ENCODE data around the gene LCN15. TPM values are rescaled to one million over a fixed set of nuclear protein-coding genes. Genes with fewer than 3 reads are reported as not detected.
"Not testable (repeated sequence)": the region's sequence is repeated elsewhere in the genome, so short reads cannot be mapped to it uniquely, and the experiment has no call there.

LCN15 gene
- total RNA-seq, 1 experiment from 2014 or later, result not detected

- Histone ChIP-seq H3K4me3 (no peak overlapping the region), H3K9me3 (ENCODE audit: insufficient read depth, low read depth) (no peaks in the 10 kb centered on the region), H3K4me2 (no peak overlapping the region), H3K9me2 (ENCODE audit: insufficient read depth) (no peaks in the 10 kb centered on the region), H3K27ac (no peak overlapping the region), H3K79me2 (ENCODE audit: low read depth) (no peaks in the 10 kb centered on the region), H3F3A (ENCODE audit: insufficient read depth, low read depth) (peaks cover 24% of the 10 kb centered on the region; the same call in 1 of the 2 replicates), H3K4me1 (replicated peaks; ENCODE audit: insufficient read depth) (peaks cover 2% of the 10 kb centered on the region), H2AFZ (no peak overlapping the region), H4K20me1 (ENCODE audit: insufficient read depth) (no peaks in the 10 kb centered on the region), H3K36me3 (ENCODE audit: low read depth) (no peaks in the 10 kb centered on the region), H3K27me3 (ENCODE audit: insufficient read depth, low read depth) (peaks cover 8% of the 10 kb centered on the region; the same call in 1 of the 2 replicates)
- POLR2A ChIA-PET (ENCODE audit: unreplicated experiment), result interaction anchor here (0.6 kb wide), 2 partner anchors 10 to 18 kb away, joined by 5 to 12 read pairs; no protein-coding TSS in a partner anchor
- CTCF ChIA-PET, result interaction anchor here (0.6 kb wide), 1 partner anchor 262 kb away, joined by 5 read pairs; no protein-coding TSS in a partner anchor
- BruUV-seq (replicated peaks), result no TSS peak
- intact Hi-C loops (cut with micrococcal nuclease; ENCODE audit: unreplicated experiment), result no loop called here
- DNase-seq, result no peak
- TF ChIP-seq, protein P1, sequence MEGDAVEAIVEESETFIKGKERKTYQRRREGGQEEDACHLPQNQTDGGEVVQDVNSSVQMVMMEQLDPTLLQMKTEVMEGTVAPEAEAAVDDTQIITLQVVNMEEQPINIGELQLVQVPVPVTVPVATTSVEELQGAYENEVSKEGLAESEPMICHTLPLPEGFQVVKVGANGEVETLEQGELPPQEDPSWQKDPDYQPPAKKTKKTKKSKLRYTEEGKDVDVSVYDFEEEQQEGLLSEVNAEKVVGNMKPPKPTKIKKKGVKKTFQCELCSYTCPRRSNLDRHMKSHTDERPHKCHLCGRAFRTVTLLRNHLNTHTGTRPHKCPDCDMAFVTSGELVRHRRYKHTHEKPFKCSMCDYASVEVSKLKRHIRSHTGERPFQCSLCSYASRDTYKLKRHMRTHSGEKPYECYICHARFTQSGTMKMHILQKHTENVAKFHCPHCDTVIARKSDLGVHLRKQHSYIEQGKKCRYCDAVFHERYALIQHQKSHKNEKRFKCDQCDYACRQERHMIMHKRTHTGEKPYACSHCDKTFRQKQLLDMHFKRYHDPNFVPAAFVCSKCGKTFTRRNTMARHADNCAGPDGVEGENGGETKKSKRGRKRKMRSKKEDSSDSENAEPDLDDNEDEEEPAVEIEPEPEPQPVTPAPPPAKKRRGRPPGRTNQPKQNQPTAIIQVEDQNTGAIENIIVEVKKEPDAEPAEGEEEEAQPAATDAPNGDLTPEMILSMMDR (conservative IDR thresholded peaks at IDR 0.05), result no peak
- TF ChIP-seq EZH2 (IDR thresholded peaks at IDR 0.05; ENCODE audit: low read depth), result no peak
Observed at GRCh38 chr9:136771907-136772415, 7.6 kb upstream of the LCN15 start.

DNA sequence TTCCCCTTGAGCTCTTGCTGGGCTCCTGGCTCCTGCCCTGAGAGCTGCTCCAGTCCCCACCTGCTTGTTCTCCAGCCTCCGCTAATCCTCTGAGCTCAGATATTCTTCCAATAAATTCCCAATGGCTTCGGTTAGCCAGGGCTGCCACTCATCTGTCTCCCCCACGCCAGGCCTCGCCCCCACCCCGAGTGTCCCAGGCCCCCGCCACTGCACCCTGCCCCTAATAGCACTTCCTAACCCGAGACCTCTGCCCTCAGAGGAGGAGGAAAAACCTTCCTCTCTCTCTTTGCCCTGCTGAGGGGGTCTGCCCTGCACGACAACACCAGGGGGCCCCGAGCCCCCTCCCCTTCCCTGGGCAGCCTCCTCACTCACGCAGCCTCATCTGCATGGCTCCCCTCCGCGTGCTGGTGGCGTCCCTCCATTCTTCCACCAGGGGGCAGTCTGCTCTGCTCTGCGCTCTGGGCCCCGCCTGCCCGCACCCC is 5.4 kb upstream of the LCN15 start:
- Histone ChIP-seq H3F3A (ENCODE audit: insufficient read depth, low read depth) (peaks cover 33% of the 10 kb centered on the region; the same call in 1 of the 2 replicates), H3K4me1 (replicated peaks; ENCODE audit: insufficient read depth) (peaks cover 6% of the 10 kb centered on the region), H3K4me2 (no peak overlapping the region), H3K79me2 (ENCODE audit: low read depth) (no peaks in the 10 kb centered on the region), H3K27ac (no peak overlapping the region), H2AFZ (no peak overlapping the region), H4K20me1 (ENCODE audit: insufficient read depth) (no peaks in the 10 kb centered on the region), H3K9me2 (ENCODE audit: insufficient read depth) (no peaks in the 10 kb centered on the region), H3K36me3 (ENCODE audit: low read depth) (no peaks in the 10 kb centered on the region), H3K4me3 (no peak overlapping the region), H3K9me3 (ENCODE audit: insufficient read depth, low read depth) (no peaks in the 10 kb centered on the region), H3K27me3 (ENCODE audit: insufficient read depth, low read depth) (peaks cover 4% of the 10 kb centered on the region; the same call in 1 of the 2 replicates)
- intact Hi-C loops (cut with micrococcal nuclease; ENCODE audit: unreplicated experiment), result no loop called here
- TF ChIP-seq, protein P1 (conservative IDR thresholded peaks at IDR 0.05), result peak; percentile 63
- TF ChIP-seq EZH2 (IDR thresholded peaks at IDR 0.05; ENCODE audit: low read depth), result no peak
- no TSS peak for BruUV-seq (replicated peaks)
- CTCF ChIA-PET, result no interaction called here
- POLR2A ChIA-PET (ENCODE audit: unreplicated experiment), result no interaction called here
- peak in 1 of 2 experiments; percentile 28 for DNase-seq

DNA sequence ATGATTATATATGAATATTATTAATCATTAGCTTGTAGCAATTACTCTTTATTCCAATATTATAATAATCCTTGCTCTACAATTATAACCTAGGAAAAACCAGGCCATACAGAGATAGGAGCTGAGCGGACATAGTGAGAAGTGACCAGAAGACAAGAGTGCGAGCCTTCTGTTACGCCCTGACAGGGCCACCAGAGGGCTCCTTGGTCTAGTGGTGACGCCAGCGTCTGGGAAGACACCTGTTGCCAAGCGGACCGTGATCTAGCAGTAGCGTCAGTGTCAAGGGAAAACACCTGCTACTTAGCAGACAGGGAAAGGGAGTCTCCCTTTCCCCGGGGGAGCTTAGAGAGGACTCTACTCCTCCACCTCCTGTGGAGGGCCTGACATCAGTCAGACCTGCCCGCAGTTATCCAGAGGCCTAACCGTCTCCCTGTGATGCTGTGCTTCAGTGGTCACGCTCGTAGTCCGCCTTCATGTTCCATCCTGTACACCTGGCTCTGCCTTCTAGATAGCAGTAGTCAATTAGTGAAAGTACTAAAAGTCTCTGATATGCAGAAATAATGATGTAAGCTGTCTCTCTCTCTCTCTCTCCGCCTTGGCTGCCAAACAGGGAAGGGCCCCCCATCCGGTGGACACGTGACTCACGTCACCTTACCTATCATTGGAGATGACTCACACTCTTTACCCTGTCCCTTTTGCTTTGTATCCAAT is 2.2 kb upstream of the LCN15 start:
- TF ChIP-seq, protein P1 (conservative IDR thresholded peaks at IDR 0.05), result peak; percentile 63; the same call in 1 of the 2 replicates
- peak; percentile 53 to 61 for DNase-seq
- H3K4me2 ChIP-seq, result peak overlapping the region; percentile 49
- BruUV-seq (replicated peaks); H3K27ac ChIP-seq; H3K79me2 ChIP-seq (ENCODE audit: low read depth); H3K9me2 ChIP-seq (ENCODE audit: insufficient read depth); H3K4me3 ChIP-seq; H3K27me3 ChIP-seq (ENCODE audit: insufficient read depth, low read depth); H3K36me3 ChIP-seq (ENCODE audit: low read depth); H3K4me1 ChIP-seq (replicated peaks; ENCODE audit: insufficient read depth); intact Hi-C loops (cut with micrococcal nuclease; ENCODE audit: unreplicated experiment); H2AFZ ChIP-seq; H3K9me3 ChIP-seq (ENCODE audit: insufficient read depth, low read depth); H4K20me1 ChIP-seq (ENCODE audit: insufficient read depth); POLR2A ChIA-PET (ENCODE audit: unreplicated experiment): not testable (repeated sequence)
- CTCF ChIA-PET, result interaction anchor here (0.6 kb wide), 1 partner anchor 132 kb away, joined by 3 read pairs; no protein-coding TSS in a partner anchor
- peaks cover 33% of the 10 kb centered on the region; the same call in 1 of the 2 replicates for H3F3A ChIP-seq (ENCODE audit: insufficient read depth, low read depth)

GRCh38 chr9:136765745-136766409 is 1.6 kb upstream of the LCN15 start:
- H3K27me3 ChIP-seq (ENCODE audit: insufficient read depth, low read depth); H3K4me1 ChIP-seq (replicated peaks; ENCODE audit: insufficient read depth); H3K9me2 ChIP-seq (ENCODE audit: insufficient read depth); H3K9me3 ChIP-seq (ENCODE audit: insufficient read depth, low read depth); intact Hi-C loops (cut with micrococcal nuclease; ENCODE audit: unreplicated experiment); BruUV-seq (replicated peaks); DNase-seq; H4K20me1 ChIP-seq (ENCODE audit: insufficient read depth); H3K27ac ChIP-seq; H2AFZ ChIP-seq; H3K4me3 ChIP-seq; H3K79me2 ChIP-seq (ENCODE audit: low read depth); H3K36me3 ChIP-seq (ENCODE audit: low read depth); H3K4me2 ChIP-seq: not testable (repeated sequence)
- peaks cover 26% of the 10 kb centered on the region; the same call in 1 of the 2 replicates for H3F3A ChIP-seq (ENCODE audit: insufficient read depth, low read depth)
- ChIA-PET CTCF (interaction anchor here (0.6 kb wide), 1 partner anchor 131 kb away, joined by 3 read pairs; no protein-coding TSS in a partner anchor), POLR2A (ENCODE audit: unreplicated experiment) (interaction anchor here (0.8 kb wide), 1 partner anchor 230 kb away, joined by 3 read pairs; the partner anchor contains the start of gene CLIC3)
